Measurements from ENCODE around the gene TARBP2.
A peak's percentile ranks its signal among the peaks of the same experiment; 100 is the strongest.

The TARBP2 gene

DNA sequence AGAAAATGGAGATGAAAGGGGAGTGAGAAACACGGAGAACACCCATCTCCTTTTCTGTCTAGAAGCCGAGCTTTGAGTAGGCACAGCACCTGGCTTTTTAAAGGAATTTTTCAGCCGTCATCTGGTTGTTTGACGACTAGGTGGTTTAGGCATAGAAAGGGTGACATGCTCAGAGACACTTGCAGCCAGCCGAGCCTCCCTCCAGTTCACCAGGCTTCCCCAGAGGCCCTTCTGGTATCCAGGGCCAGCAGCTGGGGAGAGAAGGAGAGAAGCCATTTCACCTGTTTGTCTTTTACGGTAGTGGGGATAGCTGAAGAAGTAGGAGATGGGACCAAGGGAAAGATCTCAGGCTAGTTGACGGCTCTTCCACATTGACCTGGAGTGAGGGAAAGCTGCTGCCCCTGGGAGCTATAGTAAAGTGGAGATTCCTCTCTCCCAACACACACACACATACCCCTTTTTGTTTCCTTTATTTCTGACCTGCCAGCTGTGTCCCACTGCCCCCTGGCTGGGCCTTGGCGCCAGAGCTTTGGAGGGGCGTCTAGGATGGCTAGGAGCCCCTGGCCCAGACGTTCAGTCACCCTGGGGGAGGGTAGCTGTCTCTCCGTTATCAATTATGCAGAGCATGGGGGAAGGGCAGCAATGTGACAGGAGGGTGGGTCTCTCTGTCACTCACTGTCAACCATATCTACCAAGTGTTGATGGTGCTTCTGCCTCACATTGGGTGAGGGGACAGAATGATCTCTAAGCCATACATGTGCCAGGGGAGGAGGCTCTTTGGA lies 7.3 kb upstream of the TARBP2 start:
- no peak for DNase-seq

DNA sequence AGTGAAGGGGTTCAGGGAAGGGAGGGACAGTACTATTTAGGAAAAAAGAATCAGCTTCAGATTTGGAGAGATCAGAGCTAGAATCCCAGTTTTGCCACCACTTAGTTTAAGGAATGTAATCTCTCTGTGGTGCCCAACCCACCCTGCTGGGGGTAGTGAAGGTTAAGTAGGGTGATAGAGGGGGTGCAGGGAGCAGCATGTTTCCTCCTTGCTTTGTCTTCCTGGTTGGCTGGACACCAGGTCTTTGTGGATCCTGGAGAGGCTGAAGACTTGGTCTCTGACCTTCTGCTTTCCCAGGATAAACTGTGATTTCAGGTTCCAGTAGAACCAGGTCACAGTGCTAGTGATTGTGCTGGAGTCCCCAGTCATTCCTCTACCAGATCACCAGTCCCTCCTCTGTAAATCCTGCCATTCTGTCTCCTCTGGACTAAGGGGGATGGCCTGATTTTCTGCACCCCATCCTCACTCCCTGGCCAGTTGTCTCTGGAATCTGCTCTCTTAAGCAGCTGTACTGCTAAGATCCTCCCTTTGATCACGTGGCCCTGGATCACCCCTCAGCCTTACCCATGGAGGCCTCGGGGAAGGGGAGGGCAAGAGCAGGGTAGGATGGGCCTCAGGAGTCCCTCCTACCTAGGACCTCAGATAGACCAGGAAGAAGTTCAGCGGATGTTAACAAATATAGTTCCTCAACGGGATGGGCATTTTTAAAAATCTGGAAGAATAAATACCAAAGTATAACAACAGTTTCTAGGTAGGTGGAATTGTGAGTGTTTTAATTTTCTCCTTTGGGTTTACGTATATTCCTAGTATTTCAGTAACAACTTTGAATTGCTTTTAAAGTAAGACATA lies 5.0 kb upstream of the TARBP2 start:
- no peak for DNase-seq

DNA sequence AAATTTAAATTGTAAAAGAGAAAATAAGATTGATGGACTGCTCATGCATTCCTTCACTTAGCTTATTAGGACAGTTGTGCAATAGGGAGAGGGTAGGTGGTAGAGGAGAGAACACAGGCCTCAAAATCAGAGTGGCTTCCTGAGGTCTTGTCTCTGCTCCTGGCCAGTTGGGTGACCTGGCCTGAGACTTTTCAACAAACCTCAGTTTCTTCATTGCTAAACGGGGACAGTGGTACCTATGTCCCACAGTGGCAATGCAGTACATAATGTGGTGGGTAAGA lies 4.4 kb upstream of the TARBP2 start:
- no peak for DNase-seq

DNA sequence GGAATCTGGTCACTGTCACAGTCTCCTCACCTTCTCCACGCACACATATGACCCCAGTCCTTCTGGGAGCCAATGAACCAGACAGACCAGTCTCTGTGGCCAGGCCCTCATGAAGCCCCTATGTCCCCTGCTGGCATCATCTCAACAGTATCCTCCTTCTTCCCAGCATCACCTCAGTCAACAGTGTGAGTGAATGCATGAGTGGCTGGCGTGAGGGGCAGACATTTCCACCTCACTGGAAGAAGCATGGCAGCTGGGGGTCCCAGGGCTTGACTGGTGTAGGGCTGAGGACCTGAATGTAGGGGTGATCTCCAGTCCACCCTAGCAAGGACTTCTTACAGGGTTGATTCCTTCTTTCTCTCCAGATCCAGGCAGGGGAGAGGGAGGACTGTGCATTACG lies 3.6 kb upstream of the TARBP2 start:
- no peak for DNase-seq

DNA sequence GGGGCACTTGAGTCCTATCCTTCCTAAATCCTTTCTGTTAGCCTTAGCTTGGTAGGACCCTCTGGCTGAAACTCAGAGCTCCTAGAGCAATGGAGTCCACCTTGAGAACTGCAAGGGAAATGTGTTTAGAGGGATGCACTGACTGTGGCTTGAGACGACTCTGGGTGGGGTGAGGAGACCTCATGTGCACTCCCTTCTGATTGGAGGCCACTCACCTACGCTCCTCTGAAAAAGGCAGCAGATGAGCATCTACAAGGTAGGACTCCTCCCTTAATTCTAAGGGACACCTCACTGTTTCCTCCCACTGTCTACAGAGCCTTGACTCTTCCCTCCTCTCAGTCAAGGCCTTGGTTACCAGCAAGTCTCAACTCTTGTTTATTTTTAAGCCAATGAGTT lies 2.9 kb upstream of the TARBP2 start:
- no peak for DNase-seq

DNA sequence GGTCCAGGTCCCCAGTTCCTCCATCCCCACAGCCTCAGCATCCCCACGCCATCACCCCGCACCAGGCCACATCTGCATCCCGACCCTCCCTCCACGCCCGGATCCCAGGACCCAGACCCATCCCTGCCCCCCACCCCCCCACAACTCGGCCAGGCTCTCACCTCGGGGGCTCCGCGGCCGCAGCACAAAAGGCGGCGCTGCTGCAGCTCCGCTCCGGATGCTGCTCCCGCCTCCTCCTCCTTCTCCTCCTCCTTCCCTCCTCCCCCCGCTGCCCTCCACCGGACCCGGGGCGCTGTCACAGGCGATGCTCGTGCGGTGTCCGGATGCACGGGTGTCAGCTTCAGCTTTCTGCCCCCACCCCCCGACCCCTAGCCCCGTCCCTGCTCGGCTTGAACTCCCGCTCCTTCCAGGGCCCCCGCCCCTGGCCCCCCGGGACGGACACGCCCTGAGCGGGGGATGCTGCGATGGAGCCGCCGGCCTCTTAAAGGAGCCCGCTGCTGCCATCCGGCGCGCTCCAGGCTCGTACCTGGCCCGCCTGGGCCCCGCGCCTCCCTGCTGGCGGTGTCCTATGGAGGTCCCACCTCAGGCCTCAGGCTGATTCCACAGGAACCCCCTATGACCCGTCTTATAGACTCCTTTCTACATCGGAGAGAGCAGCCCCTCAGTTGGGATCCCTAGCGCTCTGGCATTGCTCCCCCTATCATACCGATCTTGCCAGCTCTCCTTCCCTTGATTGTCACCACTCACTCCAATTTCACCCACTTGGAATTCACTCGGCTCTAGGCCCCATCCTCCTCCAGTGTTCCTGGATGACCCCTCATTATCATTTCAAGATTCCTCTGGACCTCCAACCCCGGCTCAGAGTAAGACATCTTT lies 1.6 kb upstream of the TARBP2 start, which contains the start of gene MAP3K12:
MAP3K12 (minus strand) TSS at position 193 of the 876 bp plus-strand sequence. CDS start 12,067 bp downstream, outside the sequence.
- peak; percentile 76 for DNase-seq

DNA sequence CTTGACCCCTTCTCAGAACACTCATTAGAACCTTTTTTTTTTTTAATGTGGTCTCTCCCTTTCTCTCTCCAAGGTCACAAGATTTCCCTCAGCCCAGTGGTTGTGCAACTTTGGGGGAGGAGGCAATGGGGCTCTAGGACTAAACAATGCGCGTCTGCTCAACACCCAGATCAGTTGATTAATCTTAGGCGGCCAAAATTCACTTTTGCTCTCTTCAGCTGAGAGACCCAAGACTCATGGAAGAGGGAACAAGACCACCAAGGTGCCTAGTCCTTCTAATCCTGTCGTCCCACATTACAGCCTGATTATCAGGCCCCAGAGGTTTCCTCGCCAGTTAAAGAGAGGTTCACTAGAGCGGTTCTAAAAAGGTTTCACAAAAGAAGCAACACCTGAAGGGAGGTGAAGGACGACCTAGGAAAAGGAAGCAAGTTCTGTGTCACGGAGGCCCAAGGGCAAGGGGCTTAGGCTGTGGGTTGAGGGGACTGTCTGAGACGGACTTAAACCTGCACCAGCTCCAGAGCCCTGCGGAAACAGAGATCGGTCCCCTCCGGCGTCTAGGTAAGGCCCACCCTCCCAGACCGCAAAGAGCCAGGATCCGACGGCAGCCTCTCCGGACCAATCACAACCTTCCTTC lies 824 bp upstream of the TARBP2 start:
- DNase-seq: no peak

DNA sequence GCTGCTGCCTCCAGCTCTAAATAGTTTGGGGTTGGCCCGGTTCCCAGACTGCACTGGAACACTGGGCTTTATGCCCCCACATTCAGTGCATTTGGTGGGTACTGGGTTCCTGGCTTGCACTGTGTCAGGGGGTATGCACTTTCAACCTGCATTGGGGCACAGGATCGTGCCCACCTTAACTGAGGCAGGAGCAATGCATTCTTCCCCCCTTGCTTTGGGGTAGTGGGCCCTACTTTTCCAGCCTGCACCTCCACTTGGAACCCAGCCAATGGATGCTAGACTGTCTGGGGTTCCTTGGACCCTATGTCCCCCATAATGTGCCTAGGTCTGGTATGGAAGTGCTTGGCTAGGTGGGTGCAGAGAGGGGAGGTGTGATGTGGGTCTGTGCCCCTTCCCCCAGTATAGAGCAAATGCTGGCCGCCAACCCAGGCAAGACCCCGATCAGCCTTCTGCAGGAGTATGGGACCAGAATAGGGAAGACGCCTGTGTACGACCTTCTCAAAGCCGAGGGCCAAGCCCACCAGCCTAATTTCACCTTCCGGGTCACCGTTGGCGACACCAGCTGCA lies 615 bp downstream of the TARBP2 start:
- DNase-seq: no peak

DNA sequence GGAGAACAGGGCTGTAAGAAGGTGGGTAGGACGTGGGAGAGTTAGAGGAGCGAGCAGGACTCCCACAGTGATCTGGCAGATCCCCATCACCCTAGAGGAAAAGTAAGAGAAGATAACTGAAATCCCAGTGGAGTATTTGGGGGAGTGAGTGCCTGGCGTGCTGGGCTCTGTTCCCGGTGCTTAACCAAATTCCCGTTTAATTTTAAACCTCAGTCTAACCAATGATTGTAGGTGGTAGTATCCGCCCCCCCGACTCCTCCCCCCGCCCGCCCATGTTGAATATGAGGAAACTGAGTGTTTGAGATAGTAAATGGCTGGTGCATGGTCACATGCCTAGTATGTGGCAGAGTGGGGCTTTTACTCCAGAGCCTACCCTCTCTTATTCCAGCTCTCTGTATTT lies 1.2 kb downstream of the TARBP2 start:
- DNase-seq: no peak

DNA sequence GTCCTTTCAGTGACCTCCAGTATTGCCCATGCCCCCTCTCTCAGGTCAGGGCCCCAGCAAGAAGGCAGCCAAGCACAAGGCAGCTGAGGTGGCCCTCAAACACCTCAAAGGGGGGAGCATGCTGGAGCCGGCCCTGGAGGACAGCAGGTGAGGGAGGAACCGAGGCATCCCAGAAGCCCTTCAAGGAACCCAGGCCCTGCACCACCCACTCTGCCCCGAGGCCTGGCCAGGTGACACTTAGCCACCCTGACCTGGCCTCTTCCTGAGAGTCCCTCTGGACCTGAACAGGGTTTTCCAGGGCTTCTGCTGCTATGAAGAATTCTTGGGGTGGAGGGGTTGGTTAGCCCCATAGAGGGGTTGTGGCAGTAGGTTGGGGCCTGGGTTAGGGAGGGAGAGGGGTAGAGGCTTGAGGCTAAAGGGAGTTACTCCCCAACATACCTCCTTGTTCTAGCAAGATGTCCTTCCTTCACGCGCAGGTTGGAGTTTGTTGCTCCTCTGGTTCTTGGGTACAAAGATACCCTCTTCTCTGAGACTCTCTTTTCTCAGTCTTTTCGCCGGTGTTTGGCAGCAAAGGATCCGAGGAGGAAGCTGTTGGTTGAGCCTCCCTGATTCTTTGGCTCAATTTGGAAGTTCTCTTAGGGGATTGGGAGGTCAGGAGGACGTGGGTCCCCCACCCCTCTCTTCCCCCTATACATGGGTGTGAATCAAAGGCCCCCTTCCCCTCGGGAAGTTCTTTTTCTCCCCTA lies 2.1 kb downstream of the TARBP2 start:
- no peak for DNase-seq

DNA sequence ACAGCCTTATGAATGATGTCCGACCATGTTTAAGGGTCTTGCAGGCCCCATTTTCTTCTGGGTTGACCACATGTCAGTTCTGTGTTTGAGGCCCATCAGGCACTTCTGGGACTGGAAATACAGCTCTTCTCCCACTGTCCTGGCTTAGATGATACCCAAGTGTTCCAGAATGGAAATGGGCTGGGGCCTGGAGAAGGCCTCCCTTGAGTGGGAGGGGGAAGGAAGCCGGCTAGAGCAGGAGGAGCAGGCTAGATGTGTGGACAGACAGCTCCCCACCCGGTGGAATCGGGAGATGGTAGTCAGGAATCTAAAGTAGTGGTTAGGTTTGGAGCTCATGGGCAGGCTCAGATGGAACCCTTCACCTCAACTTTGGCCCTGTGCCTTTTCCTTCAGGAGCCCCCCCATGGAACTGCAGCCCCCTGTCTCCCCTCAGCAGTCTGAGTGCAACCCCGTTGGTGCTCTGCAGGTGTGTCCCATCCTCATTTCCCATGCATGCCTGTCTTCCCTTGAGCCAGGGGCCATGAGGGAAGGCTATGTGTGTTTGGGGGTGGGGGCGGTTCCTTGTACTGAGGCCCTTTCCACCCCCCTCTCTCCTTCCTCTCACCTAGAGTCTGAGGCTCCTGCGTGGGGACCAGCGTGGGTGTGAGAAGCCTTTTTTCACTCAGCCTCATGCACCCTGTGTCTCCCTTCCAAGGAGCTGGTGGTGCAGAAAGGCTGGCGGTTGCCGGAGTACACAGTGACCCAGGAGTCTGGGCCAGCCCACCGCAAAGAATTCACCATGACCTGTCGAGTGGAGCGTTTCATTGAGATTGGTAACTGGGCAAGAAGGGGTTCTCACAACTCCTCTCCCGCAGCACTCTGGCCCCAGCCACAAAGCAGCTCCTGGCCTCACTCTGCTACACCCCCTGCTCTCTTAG lies 3.2 kb downstream of the TARBP2 start:
- DNase-seq: no peak

DNA sequence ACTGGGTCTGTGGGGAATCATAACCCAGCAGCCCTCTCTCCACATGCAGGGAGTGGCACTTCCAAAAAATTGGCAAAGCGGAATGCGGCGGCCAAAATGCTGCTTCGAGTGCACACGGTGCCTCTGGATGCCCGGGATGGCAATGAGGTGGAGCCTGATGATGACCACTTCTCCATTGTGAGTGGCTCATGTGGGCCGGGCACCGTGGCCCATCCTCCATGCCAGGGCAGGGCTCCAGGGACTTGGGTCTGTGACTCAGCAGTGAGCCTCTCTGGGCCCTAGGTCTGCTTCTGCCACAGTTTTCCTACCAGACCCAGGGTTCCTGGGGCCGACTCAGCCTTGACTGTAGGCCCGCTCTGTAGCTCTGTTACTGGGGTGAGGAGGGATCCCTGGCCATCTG lies 4.0 kb downstream of the TARBP2 start:
- DNase-seq: no peak

DNA sequence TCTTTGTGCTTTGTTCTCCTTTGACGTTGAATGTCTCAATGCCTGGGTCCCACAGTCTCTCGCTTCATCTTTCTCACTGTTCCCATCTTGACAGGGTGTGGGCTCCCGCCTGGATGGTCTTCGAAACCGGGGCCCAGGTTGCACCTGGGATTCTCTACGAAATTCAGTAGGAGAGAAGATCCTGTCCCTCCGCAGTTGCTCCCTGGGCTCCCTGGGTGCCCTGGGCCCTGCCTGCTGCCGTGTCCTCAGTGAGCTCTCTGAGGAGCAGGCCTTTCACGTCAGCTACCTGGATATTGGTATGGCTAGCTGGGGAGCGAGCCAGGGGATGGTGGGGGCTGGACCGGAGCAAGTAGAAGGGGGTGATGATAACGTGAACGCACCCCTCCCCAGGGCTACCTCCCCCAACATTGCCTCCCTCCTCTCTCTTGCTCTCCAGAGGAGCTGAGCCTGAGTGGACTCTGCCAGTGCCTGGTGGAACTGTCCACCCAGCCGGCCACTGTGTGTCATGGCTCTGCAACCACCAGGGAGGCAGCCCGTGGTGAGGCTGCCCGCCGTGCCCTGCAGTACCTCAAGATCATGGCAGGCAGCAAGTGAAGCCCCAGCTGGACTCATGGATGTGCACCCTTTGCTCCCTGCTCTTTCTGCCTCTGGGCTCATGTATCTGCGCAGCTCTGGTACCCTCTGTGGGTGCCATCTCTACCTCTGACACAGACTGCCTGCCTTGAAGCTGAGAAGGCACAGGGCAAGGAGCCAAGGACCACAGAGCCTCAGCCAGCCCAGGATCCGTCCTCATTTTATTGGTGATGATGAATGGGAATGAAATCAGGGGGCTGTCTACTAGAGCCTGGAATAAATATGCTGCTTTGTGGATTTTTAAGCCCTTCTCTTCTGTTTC lies 4.7 kb downstream of the TARBP2 start:
- no peak for DNase-seq

DNA sequence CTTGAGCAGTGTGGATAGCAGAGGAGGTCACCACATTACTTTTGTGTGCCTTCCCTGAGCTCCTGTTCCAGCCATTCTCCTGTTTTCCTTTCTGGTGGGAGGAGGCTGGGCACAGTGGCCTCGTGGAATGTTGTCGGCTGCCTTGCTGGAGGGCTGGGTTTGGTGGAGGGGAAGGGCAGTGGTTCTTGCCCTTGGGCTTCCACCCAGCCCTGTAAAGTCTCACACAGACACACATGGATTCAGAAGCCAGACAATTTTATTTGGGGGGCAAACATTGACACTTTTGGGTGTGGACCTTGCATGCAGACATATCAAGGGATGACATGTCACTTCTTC lies 5.3 kb downstream of the TARBP2 start:
- no peak for DNase-seq

DNA sequence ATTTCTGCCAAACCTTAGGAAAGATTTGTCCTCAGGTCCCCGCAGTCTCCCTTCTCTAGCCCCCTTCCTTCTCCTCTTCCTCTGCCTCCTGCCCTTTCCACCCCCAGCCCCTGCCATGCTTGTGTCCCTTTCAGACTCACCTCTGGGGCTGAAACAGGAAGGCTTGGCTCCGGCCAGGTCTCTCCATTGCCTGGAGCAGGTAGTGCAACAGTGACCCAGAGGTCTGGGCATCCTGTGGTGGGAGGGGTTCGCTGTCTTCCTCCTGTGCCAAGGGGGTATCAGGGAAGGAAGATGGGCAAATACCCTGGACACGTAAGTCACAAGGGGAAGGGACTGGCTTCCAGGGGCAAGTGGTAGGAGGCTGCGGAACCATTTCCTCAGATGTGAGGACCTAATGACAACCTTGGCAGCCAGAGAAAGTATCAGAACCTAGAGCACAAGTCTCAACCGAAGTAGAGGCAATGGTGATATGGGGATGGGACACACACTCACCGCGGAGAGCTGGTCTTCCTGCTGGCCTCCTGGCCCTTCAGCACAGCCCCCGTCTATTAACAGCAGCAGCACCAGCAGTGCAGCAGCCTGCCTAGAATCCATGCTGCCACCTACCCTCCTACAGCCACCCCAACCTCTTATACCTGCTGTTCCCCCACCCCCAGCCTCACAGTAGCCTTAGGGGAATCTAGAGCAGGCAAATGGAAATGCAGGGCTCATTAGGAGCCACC lies 6.0 kb downstream of the TARBP2 start, which contains the start of gene NPFF:
NPFF (minus strand) TSS at position 604 of the 722 bp plus-strand sequence; CDS start at position 594, 10 bp downstream.
- no peak for DNase-seq

DNA sequence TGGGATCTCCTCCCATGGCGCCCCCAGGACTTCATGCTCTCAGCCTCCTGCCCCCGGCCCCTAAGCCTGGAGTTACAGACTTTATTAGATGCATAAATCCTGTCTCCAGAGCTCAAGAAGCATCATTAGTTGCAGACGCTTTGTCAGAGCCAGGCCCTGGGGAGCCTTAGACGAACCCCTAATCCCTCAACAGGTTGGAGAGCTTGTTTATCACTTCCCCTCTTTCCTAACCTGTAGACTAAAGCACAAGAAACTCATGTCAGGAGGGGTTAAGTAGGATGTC lies 6.5 kb downstream of the TARBP2 start:
- DNase-seq: no peak

DNA sequence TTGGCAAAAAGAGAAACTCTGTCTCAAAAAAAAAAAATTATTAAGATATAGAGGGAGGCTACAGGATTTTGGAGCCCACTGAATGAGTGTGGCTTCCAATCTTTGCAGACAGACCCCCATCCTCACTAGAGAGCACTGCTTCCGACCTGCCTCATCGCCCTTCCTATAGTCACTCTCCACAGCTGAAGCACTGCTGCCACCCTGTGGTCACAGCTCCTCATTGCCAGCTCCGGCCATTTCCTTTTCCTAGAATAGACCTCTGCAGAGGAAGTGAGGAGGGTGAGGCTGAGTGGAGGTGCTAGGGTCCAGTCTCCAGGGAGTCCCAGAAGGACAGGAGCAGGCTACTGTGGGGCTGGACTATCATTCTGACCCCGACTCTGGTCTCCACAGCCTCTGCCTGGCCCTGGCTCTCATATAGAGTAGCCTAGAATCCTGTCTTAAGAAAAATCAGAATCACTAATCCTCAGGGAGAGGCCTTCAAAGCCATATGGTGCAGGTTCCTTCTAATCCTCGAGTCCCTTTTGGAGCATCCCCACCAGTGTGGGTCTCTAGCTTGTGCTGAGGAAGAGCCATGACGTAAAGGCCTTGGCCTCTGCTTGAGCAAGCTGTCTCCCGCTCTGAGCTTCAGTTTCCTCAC lies 7.6 kb downstream of the TARBP2 start:
- peak; percentile 80 for DNase-seq

DNA sequence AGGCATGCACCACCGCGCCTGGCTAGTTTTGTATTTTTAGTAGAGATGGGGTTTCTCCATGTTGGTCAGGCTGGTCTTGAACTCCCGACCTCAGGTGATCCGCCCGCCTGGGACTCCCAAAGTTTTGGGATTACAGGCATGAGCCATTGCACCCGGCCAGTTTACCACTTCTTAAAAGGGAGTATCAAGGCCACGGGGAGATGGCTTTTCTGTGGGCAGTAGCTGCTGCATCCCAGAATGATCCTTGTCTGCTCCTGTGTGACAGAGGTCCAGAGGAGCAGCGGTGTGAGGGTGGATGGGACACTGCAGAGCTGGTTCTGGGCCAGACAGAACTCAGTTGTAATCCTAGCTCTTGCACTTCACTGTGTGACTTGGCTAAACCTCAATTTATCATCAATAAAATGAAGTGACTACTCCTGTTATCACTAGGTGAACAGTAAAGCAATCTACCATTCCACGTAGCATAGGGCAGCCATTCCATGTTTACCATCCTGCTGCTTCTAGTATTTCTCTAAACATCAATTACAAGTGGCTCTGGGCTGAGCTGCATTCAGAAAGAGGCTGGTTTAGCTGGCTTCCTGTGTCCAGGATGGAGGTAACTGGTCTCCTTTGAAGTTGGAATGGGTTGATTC lies 9.2 kb downstream of the TARBP2 start:
- no peak for DNase-seq

Data from right kidney (tissue), 1 donor.